Bronchial smooth muscle cell (primary cell): ENCODE measurements around the gene GINS2. TPM values are rescaled to one million over a fixed set of nuclear protein-coding genes. Genes with fewer than 3 reads are reported as not detected.

Source experiments
- total RNA-seq: library from RNA; depleted of rRNA; stranded (reverse); fragments of >200 nt; gene quantifications from 2 replicates; pipeline ENCODE4 v1.2.1, GENCODE V29; 2014

GINS2 gene
- 0.77 and 1.9 TPM in 2 replicates for total RNA-seq

DNA sequence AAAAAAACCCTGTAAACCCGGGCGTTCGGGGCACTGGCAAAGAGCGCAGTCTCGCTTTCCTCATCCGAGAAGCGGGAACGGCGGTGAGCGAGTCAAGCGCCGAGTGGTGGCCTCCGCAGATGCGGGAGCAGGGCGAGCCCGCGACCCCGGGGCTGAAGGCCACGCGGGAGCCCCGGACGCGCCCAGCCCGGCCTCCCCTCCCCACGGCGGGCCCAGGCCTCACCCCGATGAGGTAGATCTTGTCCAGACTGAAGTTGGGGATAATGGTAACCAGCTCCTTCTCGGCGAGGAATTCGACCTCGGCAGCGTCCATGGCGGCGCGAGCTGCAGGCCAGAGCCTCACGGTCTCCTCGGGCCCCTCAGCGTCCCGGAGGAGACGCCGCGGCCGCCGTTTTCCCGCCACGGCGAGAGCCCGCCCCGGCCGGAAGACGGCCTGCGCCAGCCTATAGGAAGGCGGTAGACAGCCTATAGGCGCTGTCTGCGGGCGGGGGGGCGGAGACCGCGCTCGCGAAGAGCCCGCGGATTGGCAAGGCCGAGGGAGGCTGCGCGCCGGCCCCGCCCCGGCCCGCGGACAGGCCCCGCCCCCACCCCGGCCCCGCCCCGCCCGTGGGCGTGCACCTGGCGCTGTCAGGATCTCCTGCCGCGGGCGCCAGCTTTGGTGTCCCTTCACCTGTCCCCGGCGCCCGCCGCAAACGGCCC, at the start of gene GINS2:
Gene GINS2 (minus strand): TSS at position 369 of the 699 bp plus-strand sequence. CDS start 56 bp downstream, at position 313.

Other genes starting within 250 kb of the GINS2 start
- 22.6 and 44.3 TPM in 2 replicates for gene GSE1, start 75.6 kb downstream of the GINS2 start, total RNA-seq
- 3.9 and 11.5 TPM in 2 replicates for gene C16orf74, start 62.1 kb upstream of the GINS2 start, total RNA-seq
- 19.9 and 24.9 TPM in 2 replicates for gene EMC8, start 110.6 kb upstream of the GINS2 start, total RNA-seq
- 589 and 687 TPM in 2 replicates for gene COX4I1, start 110.7 kb upstream of the GINS2 start, total RNA-seq
- gene IRF8, start 210.2 kb upstream of the GINS2 start, total RNA-seq = not detected in 2 replicates